Ramos (cell line): ENCODE data around the gene CLDN25.
"Not testable (repeated sequence)": the region's sequence is repeated elsewhere in the genome, so short reads cannot be mapped to it uniquely, and the experiment has no call there.

Experiments used
- in situ Hi-C: fragments of 300-500 bp; cut with MboI; formaldehyde crosslinking; loops from one replicate; pipeline ENCODE4 v1.14.3; 2022; ENCODE audit warnings: low sequenced_read_pairs; ENCODE audit not compliant: unreplicated experiment

The CLDN25 gene

DNA sequence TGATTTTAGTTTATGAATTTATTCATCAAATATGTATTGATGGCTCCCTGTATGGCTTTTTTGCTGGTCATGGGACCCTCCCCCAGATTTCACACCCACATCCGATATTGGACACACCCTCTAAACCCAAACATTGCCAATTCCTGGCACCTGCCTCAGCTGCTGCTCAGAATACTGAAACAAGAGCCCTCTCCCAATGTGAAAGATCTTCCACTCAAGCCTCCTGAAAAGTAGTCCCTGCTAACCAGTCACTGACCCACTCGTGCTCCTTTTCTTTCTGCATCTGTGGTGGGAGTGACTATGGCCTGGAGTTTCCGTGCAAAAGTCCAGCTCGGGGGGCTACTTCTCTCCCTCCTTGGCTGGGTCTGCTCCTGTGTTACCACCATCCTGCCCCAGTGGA is at the start of gene CLDN25:
Gene CLDN25 (plus strand): TSS at position 301 of the 400 bp plus-strand sequence. CDS start 0 bp downstream, at position 301.
- in situ Hi-C loops = no loop called here

GRCh38 chr11:113730887-113731726 is 48.5 kb upstream of the CLDN25 start:
- in situ Hi-C loops = no loop called here

DNA sequence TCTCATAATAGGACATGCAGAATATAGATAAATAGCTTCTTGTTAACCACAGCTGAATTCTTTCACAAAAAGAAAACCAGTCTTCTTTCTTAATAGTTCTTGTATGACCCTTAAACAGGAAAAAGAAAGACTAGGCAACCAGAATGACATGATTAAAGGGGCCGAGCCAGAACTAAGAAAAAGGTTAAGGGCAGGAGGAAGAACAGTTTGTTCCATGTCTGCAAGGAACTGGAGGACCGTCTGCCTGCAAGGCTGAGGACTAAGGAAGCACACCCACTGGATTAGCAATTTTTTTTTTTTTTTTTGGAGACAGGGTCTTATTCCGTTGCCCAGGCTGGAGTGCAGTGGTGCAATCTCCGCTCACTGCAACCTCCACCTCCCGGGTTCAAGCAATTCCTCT is 47.5 kb upstream of the CLDN25 start:
- in situ Hi-C loops = no loop called here

- in situ Hi-C loops = no loop called here
Measured at GRCh38 chr11:113736323-113736722, 43.3 kb upstream of the CLDN25 start.

DNA sequence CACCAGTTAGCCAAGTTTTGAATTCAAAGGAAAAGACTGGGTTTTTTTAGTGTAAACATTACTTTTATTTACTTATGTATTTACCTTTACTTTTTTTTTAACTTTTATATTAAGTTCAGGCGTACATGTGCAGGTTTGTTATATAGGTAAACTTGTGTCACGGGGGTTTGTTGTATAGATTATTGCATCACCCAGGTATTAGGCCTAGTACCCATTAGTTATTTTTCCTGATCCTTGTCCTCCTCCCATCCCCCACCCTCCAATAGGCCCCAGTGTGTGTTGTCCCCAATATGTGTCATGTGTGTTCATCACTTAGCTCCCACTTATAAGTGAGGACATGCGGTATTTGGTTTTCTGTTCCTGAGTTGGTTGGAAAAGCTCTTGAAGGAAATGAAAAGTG is 26.7 kb upstream of the CLDN25 start:
- in situ Hi-C loops = no loop called here

DNA sequence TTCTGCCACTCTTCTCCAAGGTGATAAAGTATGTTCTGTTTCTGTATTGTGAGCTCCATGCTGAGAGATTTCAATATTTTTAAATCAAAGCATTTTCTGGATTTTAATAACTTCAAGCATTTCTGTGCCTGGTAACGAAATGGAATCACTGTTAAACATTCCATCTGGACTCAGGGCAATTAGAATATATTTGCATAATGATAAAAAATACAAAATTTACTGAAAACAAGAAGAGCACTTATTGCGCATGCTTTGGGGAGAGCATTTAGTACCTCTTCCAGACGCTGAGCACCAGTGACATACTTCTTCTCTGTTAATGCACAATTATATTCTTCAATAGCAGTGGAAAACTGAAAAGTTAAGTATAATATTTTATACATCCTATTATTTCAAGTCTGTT is 19.4 kb upstream of the CLDN25 start:
- in situ Hi-C loops = no loop called here

DNA sequence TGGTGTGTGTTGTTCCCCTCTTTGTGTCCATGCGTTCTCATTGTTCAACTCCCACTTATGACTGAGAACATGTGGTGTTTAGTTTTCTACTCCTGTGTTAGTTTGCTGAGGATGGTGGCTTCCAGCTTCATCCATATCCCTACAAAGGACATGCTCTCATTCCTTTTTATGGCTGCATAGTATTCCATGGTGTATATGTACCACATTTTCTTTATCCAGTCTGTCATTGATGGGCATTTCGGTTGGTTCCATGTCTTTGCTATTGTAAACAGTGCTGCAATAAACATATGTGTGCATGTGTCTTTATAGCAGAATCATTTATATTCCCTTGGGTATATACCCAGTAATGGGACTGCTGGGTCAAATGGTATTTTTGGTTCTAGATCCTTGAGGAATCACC is 16.6 kb upstream of the CLDN25 start:
- in situ Hi-C loops = not testable (repeated sequence)

- in situ Hi-C loops = no loop called here
Measured at GRCh38 chr11:113764527-113765219, 14.9 kb upstream of the CLDN25 start.

- in situ Hi-C loops = no loop called here
Measured at GRCh38 chr11:113771964-113772363, 7.6 kb upstream of the CLDN25 start.

DNA sequence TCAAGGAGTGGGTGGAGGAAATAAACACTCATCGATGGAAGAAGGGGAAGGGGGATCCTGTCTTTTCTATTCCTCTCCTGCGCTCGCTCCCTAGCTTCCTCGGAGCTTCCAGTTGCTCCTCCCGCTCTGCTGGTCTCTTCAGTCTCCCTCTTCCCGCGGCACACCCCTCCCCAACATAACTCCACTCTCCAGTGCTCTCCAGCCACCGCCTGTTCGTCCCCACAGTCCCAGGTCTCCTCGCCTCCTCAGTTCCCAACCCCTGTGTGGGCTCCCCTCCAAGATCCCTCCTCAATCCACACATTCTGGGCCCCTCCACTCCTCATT is 6.5 kb upstream of the CLDN25 start:
- in situ Hi-C loops = no loop called here

DNA sequence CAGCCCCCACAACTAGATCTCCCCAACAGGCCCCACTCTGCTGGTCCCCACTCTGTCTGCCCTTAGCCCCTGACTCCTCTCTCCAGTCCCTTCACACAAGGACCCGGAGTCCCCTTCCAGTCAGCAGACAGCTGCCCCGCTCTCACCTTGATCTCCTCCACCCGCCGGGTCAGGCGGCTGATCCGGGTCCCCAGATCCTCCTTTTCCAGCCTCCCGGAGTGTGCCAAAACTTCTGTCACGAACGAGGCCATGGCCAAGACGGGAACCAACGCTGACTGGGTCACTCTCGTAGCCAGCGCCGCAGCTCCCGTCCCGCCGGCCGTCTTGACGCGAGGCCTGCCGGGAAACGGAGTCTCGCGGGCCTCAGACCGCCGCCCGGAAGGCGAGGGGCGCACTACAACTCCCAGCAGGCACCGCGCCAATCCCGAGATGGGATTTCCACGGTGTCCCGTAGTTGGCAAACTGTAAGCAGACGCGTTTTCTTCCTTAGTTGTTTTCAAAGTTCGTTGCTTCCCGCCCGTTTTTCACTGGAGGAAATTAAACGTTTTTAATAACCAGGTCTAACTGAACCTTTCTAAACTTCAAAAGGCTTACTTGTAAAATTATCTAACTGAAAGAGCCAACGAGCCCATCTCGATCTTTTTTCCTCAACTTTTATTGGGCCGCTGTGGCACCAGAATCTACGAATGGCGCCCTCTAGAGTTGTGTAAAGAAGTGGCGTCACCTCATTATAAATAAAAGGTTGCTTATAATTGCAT is 6.0 kb upstream of the CLDN25 start, which contains the start of gene ZW10:
Gene ZW10 (minus strand): TSS at position 277 of the 758 bp plus-strand sequence. CDS start 26 bp downstream, at position 251.
- in situ Hi-C loops = no loop called here

DNA sequence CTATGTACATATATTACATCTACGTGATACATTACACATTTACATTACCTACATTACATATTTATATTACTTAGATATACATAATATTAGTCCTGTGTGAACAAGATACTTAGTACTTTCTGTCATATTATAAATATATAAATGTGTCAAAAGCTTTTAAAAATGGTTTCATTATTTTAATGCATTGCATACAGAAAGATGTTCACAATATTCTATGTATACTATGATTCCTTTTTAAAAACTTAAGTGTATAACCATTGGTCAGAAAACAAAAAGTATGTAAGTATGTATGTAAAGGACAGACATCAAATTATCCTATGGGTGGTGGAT is 5.5 kb upstream of the CLDN25 start:
- in situ Hi-C loops = no loop called here

GRCh38 chr11:113778111-113778910 is 1.3 kb upstream of the CLDN25 start:
- in situ Hi-C loops = no loop called here

- in situ Hi-C loops = no loop called here
Measured at GRCh38 chr11:113781682-113782081, 2.1 kb downstream of the CLDN25 start.

DNA sequence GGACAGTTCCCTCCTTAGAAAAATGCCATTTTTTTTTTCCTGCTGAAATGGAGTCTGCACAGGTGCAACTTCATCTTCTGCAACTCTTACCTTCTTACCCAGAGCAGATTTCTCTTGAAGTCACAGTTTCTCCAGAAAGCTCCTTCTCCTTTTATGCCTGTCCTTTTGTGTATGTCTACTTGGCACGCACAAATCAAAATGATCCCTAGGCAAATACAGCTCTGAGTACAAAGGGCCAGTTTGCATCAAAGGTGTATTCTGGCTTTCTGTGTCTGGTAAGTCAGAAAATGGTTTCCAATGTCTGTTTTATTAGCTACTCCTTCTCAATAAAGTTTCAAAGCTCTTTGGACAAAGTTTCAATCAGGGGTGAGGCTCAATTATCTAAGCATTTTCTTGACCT is 2.5 kb downstream of the CLDN25 start:
- in situ Hi-C loops = no loop called here

- in situ Hi-C loops = not testable (repeated sequence)
Measured at GRCh38 chr11:113789016-113789415, 9.4 kb downstream of the CLDN25 start.

GRCh38 chr11:113789675-113790320 is 10.2 kb downstream of the CLDN25 start:
- in situ Hi-C loops = no loop called here

DNA sequence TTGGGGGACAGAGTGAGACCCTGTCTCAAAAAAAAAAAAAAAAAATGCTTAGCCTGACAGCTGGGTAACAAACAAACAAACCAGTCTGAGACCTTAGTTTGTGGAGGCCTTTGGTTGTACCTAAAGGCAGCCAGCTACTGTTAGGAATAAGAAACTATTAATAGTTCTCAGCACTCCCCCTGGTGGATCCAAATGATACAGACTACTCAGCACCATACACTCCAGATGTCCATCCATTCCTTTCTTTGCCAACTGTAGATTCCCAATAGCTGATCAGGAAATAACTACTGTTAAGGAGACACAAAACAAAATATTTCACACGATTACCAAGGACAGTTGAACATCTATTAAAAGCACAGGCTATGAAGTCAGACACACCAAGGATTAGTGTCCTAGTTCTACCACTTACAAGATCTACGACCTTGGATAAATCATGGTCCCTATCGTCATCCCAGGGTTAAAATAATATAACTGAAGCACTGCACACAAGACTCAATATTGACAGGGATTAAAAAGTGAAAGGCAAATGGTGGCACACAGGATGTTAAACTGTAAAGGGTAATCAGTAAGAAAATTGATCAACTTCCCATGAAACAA is 17.2 kb downstream of the CLDN25 start:
- in situ Hi-C loops = no loop called here

DNA sequence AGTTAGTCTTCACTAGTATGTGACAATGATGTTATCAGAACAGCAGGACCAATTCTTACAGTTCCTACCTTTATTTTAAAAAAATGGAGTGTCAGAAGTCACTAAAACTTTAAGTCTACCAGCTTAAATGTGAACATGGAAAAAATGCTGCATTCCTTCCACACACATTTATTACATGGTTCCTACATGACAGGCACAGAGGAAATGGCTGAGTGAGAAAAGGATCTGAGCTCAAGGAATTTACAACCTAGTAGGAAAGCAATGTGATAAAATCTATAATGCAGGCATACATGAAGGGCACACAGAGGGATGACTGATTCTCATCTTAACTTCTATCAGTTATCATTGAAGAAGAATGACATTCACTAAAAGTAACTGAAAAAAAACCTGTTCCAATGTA is 23.0 kb downstream of the CLDN25 start:
- in situ Hi-C loops = no loop called here
